GM18511 (cell line): ENCODE results near the gene SUSD4.
"Not testable (repeated sequence)": the region's sequence is repeated elsewhere in the genome, so short reads cannot be mapped to it uniquely, and the experiment has no call there.

Experiments used
- ATAC-seq: cut with Tn5 transposase; IDR thresholded peaks from one replicate; pipeline ENCODE4 v1.9.1; 2021; ENCODE audit warnings: mild to moderate bottlenecking, moderate library complexity; ENCODE audit not compliant: unreplicated experiment

SUSD4 gene

DNA sequence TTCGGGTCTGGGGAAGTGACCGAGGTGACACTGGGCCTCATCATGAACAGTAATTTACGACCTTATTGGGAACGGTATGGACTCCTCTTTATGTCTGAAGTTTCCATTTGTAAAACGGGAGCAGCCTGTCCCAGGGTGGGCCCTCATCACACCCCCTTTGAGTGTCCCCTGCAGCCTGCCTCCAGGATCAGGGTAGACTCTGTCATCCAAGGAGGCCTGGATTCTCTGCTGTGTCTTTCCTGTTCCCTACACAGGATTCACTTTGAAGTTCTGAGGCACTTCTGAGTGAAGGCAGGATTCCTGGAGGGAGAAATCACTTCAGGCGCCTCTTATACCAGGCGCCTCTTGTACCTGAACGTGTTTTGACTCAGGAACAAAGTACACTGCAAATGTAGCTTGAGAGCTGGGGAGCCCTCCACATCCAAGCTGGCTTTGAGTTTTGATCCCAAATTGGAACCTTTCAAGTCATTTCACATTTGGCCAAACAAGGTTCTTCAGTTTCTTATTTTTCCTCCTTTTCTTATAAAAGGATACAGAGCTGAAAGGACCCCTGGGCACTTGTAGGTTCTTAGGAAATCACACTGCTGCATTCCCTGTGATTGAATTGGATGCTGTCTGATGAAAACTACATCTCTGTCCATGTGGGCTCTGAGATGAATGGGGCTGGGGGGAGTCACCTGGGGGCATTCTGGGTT, 106.0 kb downstream of the SUSD4 start:
- ATAC-seq = no peak

DNA sequence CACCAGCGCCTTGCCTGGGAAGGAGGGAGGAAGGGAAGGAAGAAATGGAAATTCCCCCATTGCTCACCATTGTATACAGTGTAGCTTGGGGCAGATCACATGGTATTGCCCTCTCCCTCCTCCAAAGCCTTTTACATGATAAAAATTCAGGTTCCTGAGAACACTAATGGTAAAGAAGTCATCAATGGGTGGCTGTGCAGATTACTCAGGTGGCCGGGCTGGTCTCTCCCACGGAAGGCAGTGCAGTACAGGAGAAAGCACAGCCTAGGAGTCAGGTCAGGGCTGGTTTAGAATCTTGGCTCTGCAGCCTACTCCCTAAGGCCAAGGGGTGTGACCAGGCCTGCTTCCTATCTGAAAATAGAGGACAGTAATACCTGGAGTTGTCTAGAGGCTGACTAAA, 107.9 kb downstream of the SUSD4 start:
- no peak for ATAC-seq

DNA sequence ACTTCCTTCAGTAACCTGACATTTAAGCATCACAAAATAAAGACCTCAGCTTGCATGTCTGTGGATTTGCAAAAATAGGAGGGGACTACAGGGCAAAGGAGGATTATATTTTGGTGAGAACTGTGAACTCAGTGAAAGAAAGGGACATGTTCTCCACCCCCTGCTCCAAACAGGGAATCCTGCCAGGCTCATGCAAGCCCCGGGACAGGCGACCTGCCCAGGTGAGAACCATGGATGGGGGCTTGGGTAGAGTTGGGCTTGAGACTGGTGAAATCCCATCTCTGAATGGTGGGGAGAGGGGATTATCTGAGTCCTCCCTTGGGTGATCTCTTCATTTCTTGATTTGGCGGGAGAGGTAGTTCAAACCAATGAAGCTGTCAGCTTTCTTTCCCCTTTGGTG, 110.1 kb downstream of the SUSD4 start:
- ATAC-seq = no peak

- ATAC-seq = not testable (repeated sequence)
Measured at GRCh38 chr1:223251387-223251786, 112.6 kb downstream of the SUSD4 start.

DNA sequence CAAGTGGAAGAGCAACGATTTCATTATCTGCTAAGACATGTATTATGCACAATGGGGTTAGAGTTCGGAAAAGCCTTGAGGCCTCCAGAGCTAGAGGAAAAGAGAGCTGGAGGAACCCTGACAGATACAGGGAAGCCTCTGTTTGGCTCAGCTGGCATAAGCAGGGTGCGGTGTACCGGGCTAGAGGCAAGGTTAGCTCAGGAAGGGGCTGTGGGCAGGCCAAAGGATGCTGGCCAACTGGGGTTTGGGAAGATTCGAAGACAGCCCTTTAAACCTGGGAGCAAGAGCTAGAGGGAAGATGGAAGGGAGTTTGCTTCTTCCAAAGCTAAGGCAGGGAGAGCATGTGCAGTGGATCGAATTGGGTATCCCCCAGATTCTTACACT, 113.4 kb downstream of the SUSD4 start:
- ATAC-seq = no peak

- no peak for ATAC-seq
Measured at GRCh38 chr1:223249854-223250631, 113.9 kb downstream of the SUSD4 start.

DNA sequence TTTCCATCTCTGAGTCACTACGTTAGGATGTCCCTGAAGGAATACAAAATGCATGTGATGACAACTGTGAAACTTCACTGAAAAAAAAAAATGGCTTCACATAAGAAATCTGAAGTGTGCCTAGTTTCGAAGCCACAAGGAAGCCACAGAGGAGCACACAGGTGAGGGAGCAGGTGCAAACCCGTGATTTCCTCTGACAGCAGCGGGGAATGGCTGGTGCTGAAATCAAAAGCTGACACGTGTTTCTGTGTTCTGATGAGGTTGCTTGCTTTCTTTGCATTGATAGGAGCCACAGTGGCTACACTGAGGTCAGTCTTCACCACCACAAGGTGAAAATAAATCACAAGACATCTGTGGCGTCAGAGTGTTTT, 115.2 kb downstream of the SUSD4 start:
- no peak for ATAC-seq

DNA sequence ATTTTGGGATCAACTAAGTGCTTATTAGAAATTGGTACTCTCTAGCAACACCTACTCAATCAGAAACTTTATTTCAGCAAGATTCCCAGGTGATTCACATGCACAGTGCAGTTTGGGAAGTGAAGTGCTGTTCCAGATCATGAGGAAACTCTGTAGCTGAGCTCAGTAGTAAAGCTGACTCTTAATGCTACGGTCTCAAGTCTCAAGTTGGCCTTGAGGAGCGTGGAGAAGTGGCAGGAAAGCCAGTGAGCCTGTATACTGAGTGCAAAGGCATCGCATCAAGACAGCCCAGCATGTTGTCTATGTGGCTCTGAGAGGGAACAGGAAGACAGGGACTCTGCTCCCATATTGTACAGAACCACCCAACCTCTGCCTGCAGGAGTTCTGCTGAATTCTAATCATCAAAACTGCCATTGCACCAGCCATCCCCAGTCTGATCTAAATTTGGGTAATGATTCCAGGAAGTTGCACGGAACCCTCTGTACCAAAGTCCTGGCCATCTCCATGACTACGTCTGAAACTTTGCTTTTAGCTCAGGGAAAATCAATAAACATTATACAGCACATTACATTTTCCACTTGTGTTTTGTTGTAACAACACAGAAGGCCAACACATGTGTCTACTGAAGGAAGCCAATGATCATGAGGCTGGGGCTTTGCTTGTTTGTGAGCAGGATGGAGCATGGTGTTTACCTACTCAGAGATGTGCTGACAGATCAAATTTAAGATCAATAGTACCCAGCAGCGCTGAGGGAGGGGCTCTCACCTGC, 115.8 kb downstream of the SUSD4 start:
- no peak for ATAC-seq

GRCh38 chr1:223246476-223247112, 117.4 kb downstream of the SUSD4 start:
- ATAC-seq = no peak

GRCh38 chr1:223245983-223246382, 118.0 kb downstream of the SUSD4 start:
- ATAC-seq = no peak

DNA sequence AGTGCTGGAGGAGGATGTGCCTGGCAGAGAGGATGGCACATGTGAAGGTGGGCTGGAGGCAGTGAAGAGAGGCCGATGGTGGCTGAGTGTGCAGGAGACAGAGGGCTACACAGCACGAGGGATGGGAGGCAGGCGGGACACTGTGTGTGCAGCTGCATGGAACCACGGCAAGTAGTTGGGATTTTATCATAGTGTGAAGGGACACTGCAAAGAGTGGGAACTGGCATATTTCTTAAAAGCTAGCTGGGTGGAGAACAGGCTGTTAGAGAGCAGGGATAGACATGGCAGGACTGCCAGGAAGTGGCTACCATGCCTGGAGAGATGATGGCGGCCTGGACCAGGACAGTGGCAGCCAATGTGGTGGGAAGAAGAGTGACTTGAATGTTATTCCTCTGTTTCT, 118.6 kb downstream of the SUSD4 start:
- no peak for ATAC-seq

GRCh38 chr1:223244366-223245103, 119.4 kb downstream of the SUSD4 start:
- ATAC-seq = peak; percentile 89

DNA sequence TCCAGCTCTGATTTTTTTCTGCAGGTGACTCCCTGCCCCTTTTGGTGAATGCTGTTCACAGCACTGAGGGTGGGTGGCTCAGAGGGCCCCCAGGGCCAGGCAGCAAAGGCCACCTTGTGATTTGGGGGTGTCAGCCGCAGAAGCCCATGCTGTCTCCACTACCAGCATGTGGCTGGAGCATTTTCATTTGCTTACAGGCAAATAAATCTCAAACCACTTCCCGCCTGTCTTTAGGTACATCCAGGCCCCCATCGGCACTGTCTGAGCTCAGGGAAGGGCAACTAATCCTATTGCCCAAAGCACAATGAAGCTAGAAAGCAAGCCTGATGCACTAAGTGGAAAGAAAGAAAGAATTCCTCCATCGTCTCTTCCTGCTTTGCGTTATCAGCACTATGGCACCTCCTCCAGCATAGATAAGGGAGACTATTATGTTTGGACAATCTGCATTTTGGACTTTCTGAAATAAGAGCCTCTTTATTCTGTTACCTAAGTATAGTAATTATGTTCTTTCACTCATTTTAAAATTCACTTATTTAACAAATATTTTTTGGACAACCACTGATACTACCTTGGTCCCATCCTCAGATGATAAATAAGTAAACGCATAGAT, 120.4 kb downstream of the SUSD4 start:
- ATAC-seq = no peak

- ATAC-seq = no peak
Measured at GRCh38 chr1:223242971-223243370, 121.0 kb downstream of the SUSD4 start.

DNA sequence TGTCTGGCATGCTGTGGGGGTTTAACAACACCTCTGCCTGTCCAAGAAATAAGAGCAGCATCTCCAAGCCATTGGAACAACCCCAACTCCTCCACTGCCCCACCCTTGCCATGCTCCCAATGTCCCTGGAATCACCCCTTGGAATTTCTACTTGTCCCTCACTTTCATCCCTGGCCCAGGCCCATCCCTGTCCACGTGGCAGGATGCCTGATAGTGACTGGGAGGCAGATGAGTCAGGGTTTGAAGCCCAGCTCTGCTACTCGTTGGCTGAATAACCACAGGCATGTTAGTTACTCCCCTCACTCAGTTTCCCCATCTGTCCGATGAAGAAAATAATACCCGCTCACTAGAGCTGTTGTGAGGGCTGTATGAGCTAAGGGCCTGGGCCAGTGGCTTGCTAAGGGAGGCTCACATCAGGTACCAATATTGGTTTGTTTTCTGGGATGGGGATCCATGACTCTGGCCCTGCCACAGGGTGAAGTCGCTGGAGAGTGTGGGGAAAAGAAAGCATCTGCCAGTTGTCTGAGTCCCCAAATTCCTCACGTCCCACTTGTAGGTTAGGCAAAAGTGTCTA, 121.5 kb downstream of the SUSD4 start:
- ATAC-seq = no peak

DNA sequence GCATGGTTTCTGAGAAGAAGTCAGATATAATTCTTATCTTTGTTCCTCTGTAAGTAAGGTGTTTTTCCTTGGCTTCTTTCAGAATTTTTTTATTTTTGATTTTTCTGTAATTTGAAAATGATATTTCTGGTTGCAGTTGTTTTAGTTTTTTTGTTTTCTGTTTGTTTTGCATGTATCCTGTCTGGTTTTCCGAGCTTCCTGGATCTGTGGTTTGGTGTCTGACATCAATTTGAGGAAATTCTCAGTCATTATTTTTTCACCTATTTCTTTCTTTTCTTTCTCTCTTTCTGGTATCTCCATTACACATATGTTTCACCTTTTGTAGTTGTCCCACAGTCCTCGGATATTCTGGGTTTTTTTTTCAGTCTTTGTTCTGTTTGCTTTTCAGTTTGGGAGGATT, 123.9 kb downstream of the SUSD4 start:
- ATAC-seq = no peak

DNA sequence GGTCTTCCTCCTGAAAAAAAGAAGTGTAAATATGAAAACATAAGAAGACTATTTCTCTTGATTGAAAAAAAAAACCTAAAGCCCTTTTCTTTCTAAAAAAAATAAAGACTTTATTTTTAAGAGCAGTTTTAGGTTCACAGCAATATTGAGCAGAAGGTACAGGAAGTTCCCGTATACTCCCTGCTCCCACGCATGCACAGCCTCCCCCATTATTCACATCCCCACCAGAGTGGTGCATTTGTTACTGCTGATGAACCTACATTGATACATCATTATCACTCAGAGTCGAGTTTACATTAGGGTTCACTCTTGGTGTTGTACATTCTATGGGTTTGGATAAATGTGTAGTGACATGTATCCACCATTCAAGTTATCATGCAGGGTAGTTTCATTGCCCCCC, 128.9 kb downstream of the SUSD4 start:
- ATAC-seq = no peak

DNA sequence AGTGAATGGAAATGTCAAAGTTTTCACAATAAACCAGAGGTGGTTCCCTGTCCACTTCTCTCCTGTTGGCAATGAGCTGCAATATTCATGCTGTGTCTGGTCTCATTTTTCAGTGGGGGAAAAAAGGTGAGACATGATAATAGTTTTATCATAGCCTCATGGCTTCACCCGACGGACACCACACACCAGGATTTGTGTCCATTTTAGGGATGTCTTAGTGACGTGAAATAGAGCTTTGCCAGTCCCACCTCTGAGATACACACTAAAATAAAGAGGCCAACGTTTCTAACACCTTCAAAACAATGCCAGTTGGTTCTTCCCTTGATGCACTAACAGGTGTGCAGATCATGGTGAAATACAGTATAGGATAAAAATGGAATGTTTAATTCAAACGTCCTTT, 129.4 kb downstream of the SUSD4 start:
- no peak for ATAC-seq

- ATAC-seq = no peak
Measured at GRCh38 chr1:223234170-223234514, 129.8 kb downstream of the SUSD4 start.
